ENCODE results near the gene ARSI.

The ARSI gene

DNA sequence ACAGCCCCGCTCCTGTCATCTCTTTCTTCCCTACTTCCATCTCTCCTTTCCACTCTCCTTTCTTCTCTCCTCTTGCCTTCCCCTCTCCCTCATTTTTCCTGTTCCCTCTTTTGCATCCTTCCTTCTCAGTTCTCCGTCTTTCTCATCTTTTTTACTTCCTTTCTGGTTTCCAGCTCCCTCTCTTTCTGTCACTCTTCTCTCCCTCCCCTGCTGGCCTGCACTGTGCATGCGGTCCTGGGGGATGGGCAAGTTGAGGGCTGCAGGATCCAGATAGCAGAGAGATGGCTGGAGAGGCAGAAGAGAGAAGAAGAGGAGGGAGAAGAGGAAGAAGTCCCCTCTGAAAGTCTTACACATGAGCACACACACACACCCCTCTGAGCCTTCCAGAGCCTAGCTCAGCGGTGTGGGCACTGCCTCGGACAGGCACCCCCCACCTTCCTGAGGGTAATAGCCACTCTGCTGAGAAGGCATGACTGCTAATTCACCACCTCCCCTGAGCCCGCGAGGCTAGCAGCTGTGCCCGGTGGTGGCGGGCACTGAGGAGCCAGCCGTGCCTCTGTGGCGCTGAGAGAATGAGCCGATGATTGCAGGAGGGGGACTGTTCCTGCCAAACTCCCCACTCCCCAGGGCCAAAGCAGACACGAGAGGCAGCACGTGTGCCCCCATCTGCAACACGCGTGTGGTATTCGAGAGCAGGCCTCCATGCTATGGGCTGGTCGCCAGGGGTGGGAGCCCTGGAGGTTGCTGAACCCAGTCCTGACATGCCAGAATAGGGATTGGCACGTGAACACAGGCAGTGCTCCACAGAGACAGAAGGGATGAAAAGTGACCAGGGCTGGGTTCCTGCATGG lies 9.4 kb downstream of the ARSI start:
- no peak for DNase-seq (ENCODE audit: low read depth)

- DNase-seq (ENCODE audit: low read depth), result no peak
Observed at GRCh38 chr5:150291388-150292385, 11.0 kb downstream of the ARSI start.

- no peak for DNase-seq (ENCODE audit: low read depth)
Observed at GRCh38 chr5:150289551-150290390, 12.9 kb downstream of the ARSI start, which contains the start of gene CAMK2A. TSS of gene CAMK2A (minus strand) at chr5:150289773. CDS start at chr5:150289625, 148 bp downstream.

- DNase-seq (ENCODE audit: low read depth), result no peak
Observed at GRCh38 chr5:150288791-150289190, 13.9 kb downstream of the ARSI start.

GRCh38 chr5:150288361-150288760 lies 14.3 kb downstream of the ARSI start:
- no peak for DNase-seq (ENCODE audit: low read depth)

DNA sequence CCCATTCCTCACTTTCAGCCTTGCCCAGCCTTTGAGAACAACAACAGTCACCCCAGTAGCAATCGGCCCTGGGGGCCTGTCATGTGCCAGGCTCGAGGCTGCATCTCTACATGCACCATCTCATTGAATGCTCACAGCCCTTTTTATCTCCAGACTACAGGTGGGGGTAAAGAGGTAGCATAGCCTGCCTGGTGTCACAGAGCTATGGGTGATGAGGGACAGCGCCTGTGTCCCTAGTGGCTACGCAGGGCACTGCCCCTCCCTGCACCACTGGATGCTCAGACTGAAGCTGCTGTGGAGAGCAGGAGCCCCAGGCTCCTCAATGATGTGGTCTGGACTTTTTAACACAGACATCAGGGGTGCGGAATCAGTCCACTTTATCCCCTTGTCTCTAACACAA lies 15.9 kb downstream of the ARSI start:
- DNase-seq (ENCODE audit: low read depth), result no peak

GRCh38 chr5:150285114-150285513 lies 17.6 kb downstream of the ARSI start:
- DNase-seq (ENCODE audit: low read depth), result no peak

- DNase-seq (ENCODE audit: low read depth), result no peak
Observed at GRCh38 chr5:150284311-150284710, 18.4 kb downstream of the ARSI start.

DNA sequence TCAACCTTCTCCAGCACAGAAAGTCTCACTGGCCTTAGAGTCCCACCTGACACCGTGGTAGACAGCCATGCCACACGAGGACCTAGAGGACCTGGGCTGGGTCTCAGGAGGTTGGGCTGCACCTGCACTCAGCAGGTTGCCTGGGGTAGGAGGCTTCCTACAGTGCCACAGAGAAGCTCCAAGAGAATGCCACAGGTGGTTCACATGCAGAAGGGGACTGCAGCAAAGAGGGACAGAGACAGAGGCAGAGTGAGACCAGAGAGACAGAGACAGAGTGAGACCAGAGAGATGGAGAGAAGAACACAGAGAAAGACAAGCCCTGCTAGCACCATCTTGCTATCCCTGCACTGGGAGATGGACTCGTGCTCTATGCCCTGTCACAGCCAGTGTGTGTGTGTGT lies 18.8 kb downstream of the ARSI start:
- no peak for DNase-seq (ENCODE audit: low read depth)

DNA sequence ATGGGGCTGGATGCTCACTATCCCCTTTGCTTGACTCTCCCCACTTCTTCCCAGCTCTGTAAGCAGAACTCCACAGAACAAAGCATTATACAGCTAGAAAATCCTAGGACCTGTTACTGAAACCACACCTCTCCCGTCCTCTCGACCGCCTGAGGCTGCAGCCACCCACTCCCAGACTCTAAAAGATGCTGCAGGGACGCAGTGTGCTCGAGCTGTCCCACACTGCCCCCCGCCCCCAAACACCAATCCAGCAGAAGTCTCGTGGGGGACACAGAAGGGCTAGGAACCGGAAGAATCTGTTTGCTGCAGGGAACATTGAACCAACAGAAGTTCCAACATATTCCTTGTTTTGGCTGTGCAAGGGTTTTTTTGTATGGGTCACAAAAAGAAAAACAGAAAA lies 20.7 kb downstream of the ARSI start:
- no peak for DNase-seq (ENCODE audit: low read depth)

DNA sequence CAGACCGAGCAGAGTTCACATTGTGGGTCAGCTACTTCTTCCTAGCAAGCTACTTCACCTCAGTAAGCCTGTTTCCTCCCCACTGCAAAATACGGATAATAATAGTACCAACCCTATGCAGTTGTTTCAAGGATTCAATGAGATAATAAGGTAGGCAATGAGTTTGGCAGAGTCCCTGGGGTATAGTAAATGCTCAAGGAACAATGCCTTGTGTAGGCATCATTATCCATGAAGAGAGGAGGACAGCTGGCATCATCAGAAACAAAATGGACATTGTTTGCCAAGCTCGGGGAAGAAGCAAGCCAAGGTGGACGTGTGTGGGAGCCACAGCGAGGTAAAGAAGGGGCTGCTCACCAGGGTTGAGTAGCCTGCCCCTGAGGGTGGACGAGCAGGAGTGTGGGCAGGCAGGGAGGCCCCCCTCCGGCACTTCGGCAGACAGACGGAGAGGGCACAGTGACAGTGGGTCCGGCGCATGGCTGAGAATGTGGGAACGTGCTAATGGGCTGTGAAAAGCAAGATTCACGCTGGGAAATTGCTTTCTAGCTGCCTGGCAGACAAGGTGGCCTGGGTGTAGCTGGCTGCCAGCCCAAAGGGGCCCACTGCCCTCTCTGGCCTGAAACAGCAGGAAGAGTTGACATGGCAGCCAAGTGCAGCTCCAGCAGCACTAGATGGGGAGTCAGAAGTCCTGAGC lies 23.2 kb downstream of the ARSI start:
- no peak for DNase-seq (ENCODE audit: low read depth)

GRCh38 chr5:150278916-150279315 lies 23.8 kb downstream of the ARSI start:
- no peak for DNase-seq (ENCODE audit: low read depth)

DNA sequence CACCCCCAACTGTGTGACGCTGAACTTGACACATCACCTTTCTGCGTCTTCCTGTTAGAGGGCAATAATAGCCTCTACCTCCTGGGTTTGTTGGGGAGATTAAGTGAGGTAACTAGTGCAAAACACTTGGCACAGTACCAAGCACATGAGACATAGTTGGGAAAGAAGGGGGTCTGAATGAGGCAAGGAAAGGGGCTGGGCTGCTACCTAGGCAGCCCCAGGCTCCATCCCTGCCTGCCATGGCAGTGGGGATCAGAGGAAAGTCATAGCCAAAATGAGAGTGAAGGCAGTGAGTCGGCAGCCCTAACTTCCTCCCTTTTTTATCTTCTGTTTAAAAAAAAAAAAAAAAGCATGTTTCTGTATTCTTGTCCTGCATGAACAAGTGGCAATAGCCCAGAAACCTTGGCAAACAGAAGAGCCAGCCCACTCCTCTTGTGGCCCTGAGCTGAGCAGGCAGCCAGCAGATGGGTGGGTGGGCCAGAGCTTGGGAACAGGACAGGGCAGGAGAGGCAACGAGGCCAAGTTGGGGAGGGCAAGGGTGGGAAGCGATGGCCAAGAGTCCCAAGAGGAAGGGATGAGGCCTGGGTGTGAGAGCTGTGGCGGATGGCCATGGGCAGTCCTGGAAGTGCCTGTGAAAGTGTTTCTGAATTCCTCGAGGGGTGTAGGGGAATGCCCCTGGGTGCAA lies 24.5 kb downstream of the ARSI start:
- no peak for DNase-seq (ENCODE audit: low read depth)

DNA sequence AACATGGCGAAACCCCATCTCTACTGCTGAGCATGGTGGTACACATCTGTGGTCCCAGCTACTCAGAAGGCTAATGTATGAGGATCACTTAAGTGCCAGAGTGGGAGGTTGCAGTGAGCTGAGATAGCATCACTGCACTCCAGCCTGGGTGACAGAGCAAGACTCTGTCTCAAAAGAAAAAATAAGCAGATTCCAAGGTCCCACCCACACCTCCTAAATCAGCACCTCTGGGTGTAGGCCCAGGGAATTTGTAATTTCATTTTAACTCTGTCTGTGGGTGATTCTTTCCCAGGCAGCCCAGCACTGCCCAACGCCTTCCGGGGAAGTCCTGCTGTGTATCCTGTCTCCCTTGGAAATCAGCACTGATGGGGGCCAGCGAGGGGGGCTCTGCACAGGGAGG lies 25.7 kb downstream of the ARSI start:
- no peak for DNase-seq (ENCODE audit: low read depth)

- DNase-seq (ENCODE audit: low read depth), result no peak
Observed at GRCh38 chr5:150274811-150275210, 27.9 kb downstream of the ARSI start.

- no peak for DNase-seq (ENCODE audit: low read depth)
Observed at GRCh38 chr5:150272531-150272930, 30.2 kb downstream of the ARSI start.

DNA sequence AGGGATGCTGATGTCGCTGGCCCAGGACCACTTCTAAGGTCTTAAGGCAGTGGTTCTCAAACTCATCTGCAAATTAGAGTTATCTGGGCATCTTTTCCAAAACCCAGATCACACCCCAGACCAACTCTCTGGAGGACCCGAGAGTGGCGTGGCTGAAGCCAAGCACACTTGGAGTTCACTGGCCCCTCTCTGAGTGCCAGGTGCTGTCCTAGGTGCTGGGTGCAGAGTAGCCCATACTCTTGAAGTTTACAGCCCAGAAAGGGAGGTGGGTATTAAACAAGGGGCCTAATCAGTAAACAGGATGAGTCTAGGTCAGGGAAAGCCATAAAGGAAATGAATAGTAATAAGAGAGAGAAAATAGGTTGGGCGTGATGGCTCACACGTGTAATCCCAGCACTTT lies 30.8 kb downstream of the ARSI start:
- DNase-seq (ENCODE audit: low read depth), result no peak

- no peak for DNase-seq (ENCODE audit: low read depth)
Observed at GRCh38 chr5:150271296-150271692, 31.4 kb downstream of the ARSI start.

GRCh38 chr5:150270541-150271295 lies 32.0 kb downstream of the ARSI start:
- DNase-seq (ENCODE audit: low read depth), result no peak

DNA sequence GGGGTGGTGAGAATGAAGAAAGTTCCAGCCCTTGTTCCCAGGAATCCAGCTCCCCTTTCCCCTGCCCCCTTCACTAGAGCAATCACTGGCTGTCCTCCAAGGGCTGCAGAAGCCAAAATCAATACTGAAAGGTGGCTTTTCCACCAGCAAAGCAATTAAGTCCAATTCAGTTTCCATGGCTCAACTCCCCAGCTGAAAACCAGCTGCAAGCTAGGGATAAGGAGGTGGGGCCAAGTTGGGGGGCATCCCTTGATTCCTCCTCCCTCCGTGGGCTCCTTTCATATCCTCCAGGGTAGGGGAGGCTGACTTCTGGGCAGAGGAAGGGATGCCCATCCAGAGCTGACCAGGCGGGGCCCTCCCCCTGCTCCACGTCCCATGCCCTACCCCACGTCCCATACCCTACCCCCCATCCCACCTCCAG lies 35.8 kb downstream of the ARSI start:
- DNase-seq (ENCODE audit: low read depth), result no peak
